ENCODE data around the gene HLCS. TPM values are rescaled to one million over a fixed set of nuclear protein-coding genes. Genes with fewer than 3 reads are reported as not detected.

HLCS gene
- total RNA-seq, 1 experiment from 2014 or later, result 12.7 TPM

DNA sequence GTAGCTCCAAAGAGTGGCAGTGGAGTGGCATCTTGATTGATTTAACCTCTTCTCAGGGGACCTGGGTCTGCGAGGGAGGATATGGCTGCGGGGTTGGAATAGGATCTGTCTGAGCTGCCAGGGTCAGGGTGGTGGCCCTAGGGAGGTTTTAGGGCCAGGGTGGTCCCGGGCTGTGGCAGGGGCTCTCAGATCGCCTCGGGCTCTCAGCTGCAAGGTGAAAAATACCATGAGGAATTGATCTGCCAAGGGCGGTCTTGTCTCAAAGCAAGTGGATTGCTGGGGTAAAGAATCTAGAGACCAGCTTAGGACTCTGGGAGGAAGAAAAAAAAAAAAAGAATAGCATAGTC is 263.9 kb downstream of the HLCS start:
- H3K79me1 ChIP-seq (ENCODE audit: insufficient read depth, low read depth, low read length, poor library complexity, severe bottlenecking), result no peaks in the 10 kb centered on the region
- H3K4ac ChIP-seq (ENCODE audit: low read depth, low read length), result no peak overlapping the region
- H3K14ac ChIP-seq (ENCODE audit: insufficient read depth, low read length), result no peak overlapping the region
- WGBS (ENCODE audit: extremely low coverage, insufficient read length, low lambda C conversion rate), result no CpG with 5 or more reads among the region's 6 CpGs
- H3K56ac ChIP-seq (ENCODE audit: insufficient read length, low read depth, low read length), result no peak overlapping the region
- H4K20me1 ChIP-seq (ENCODE audit: control insufficient read depth, insufficient read depth, insufficient read length), result peaks cover 2% of the 10 kb centered on the region
- no peak overlapping the region for H3K27ac ChIP-seq (ENCODE audit: insufficient read length, low read depth, low read length)
- peaks cover 31 to 56% of the 10 kb centered on the region in 2 experiments for H3K4me1 Mint-ChIP-seq
- H3K23me2 ChIP-seq (ENCODE audit: insufficient read length, low read depth, low read length, poor library complexity, severe bottlenecking), result peaks cover 7% of the 10 kb centered on the region
- no peak overlapping the region for H4K5ac ChIP-seq (ENCODE audit: insufficient read length, low read depth, low read length)
- H2BK120ac ChIP-seq (ENCODE audit: low read depth, low read length, poor library complexity, severe bottlenecking), result no peak overlapping the region
- no peak overlapping the region for H3K23ac ChIP-seq (ENCODE audit: insufficient read length, low read depth, low read length)
- H3K27me3 Mint-ChIP-seq (ENCODE audit: low read depth), result peaks cover 98% of the 10 kb centered on the region
- no peak overlapping the region for H3K27ac Mint-ChIP-seq
- TF ChIP-seq, protein P1, sequence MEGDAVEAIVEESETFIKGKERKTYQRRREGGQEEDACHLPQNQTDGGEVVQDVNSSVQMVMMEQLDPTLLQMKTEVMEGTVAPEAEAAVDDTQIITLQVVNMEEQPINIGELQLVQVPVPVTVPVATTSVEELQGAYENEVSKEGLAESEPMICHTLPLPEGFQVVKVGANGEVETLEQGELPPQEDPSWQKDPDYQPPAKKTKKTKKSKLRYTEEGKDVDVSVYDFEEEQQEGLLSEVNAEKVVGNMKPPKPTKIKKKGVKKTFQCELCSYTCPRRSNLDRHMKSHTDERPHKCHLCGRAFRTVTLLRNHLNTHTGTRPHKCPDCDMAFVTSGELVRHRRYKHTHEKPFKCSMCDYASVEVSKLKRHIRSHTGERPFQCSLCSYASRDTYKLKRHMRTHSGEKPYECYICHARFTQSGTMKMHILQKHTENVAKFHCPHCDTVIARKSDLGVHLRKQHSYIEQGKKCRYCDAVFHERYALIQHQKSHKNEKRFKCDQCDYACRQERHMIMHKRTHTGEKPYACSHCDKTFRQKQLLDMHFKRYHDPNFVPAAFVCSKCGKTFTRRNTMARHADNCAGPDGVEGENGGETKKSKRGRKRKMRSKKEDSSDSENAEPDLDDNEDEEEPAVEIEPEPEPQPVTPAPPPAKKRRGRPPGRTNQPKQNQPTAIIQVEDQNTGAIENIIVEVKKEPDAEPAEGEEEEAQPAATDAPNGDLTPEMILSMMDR (conservative IDR thresholded peaks at IDR 0.05), result no peak
- no peak for DNase-seq
- no peak overlapping the region for H3K18ac ChIP-seq (ENCODE audit: insufficient read length, low read depth, low read length)
- no peak overlapping the region for H2BK20ac ChIP-seq (ENCODE audit: low read depth, low read length, poor library complexity, severe bottlenecking)
- no peak overlapping the region for H3K4me2 ChIP-seq (ENCODE audit: insufficient read depth, insufficient read length, low read length)
- H2AK5ac ChIP-seq (ENCODE audit: insufficient read length, low read length), result no peak overlapping the region
- H3K9ac ChIP-seq (ENCODE audit: extremely low read depth, insufficient read length, low read length), result no peak overlapping the region
- no peak overlapping the region for H2AFZ ChIP-seq (ENCODE audit: low read length)
- H3K9me3 ChIP-seq (ENCODE audit: control insufficient read depth, low read depth, low read length), result no peaks in the 10 kb centered on the region
- no peak overlapping the region for H2BK5ac ChIP-seq (ENCODE audit: insufficient read length, low read length)
- peaks cover 4 to 14% of the 10 kb centered on the region in 2 experiments; a peak in 3 of 5 replicates for H3K9me3 Mint-ChIP-seq
- no peak overlapping the region for H2BK15ac ChIP-seq (ENCODE audit: low read depth, low read length)
- 0 out of 2 replicates have a peak, but pooled peaks cover 2% of the 10 kb centered on the region for H3K4me1 ChIP-seq (ENCODE audit: insufficient read depth, low read length)
- no peak overlapping the region for H2BK12ac ChIP-seq (ENCODE audit: insufficient read length, low read depth, low read length)
- H3K36me3 Mint-ChIP-seq (ENCODE audit: insufficient read depth in 1 of 3, low read depth in 3 of 3), result peaks cover 0 to 2% (median 1%) of the 10 kb centered on the region in 3 experiments; a peak in 3 of 7 replicates
- no peak overlapping the region for H4K8ac ChIP-seq (replicated peaks; ENCODE audit: insufficient read length, low read depth, low read length)
- no peaks in the 10 kb centered on the region for H3K79me2 ChIP-seq (ENCODE audit: insufficient read depth, low read length)
- no peak overlapping the region for H4K91ac ChIP-seq (ENCODE audit: insufficient read length, low read depth, low read length)
- H3K27me3 ChIP-seq (ENCODE audit: insufficient read depth, low read length), result peaks cover 98% of the 10 kb centered on the region
- peak overlapping the region in 1 of 2 experiments; percentile 73; a peak in 3 of 5 replicates for H3K4me3 Mint-ChIP-seq
- no peak overlapping the region for H3T11ph ChIP-seq (ENCODE audit: low read length)

All from H9 (cell line).